ENCODE results near the gene BCL2A1. TPM values are rescaled to one million over a fixed set of nuclear protein-coding genes. Genes with fewer than 3 reads are reported as not detected.
"Not testable (repeated sequence)": the region's sequence is repeated elsewhere in the genome, so short reads cannot be mapped to it uniquely, and the experiment has no call there.

The BCL2A1 gene
- total RNA-seq, 2 donors from 2014 or later = 16.5 TPM; not detected in 1

DNA sequence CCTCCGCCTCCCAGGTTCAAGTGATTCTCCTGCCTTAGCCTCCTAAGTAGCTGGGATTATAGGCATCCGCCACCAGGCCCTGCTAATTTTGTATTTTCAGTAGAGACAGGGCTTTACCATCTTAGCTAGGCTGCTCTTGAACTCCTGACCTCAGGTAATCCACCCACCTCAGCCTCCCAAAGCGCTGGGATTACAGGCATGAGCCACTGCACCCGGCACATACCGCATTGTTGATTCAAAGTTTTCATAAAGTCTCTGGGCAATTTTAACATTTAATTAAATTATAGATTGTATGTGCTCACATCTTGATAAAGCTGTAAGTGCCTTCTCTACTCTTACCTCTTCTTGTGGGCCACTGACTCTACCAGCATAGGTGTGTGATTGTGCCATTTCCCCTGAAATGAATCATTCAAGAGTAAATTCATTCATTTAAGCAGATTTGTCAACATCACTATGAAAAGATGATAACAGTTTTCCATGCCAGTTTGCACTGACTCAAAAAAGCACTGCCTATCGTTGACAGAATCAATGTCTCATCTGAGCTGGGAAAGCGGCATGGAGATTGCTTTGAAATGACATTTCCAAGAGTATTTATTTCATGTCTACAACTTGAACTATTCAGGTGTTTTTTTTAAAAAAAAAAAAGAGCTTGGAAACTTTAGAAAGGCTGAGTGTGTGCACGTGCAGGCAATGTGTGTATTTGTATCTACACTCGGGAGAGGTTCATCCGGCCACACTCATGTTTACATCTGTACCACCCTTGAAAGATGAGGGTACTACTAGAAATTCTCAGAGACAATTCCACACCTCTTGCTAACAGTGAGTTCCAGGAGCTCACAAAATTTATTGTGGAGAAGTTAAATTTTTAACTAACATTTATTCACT is 3.5 kb downstream of the BCL2A1 start:
- 76 to 82% methylated on average over 10 of the region's 10 CpGs for WGBS, 2 donors
- intact Hi-C loops (cut with DNase I) = no loop called here
- H3K4me3 ChIP-seq = no peak overlapping the region

DNA sequence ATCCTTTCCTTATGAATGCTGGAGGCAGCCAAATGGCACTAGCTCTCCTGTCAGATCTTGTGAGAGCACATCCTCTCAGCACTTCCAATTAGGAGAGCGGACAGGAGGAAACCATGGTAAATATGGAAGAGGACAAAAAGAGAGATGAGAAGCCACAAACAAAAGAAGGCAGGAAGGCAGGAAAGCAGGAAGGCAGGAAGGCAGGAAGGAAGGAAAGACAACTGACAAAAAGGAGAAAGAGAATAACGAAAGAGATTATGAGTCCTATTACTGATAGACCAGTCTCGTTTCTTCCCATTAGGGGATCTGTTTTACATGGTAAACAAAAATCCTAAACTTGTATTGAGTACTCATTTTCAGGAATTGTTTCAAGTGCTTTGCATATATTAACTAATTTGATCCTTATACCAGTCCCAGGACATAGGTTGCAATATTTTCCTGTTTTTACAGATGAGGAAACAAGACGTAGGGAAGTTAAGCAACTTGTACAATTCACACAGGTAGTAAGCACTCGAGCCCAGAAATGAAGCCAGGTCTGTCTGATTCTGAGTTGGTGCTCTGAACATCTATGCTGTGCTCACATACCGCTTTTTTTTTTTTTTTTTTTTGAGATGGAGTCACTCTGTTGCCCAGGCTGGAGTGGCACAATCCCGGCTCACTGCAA is 4.2 kb downstream of the BCL2A1 start:
- DNase-seq (no peak), ATAC-seq (no peak)
- 69% methylated on average over 7 of the region's 7 CpGs for WGBS, 2 donors
- Histone ChIP-seq H3K4me3 (no peak overlapping the region), H3K27ac (no peak overlapping the region), H3K36me3 (replicated peaks in 1 of 2; ENCODE audit: insufficient read depth in 1 of 2, low read depth in 2 of 2) (no peaks in the 10 kb centered on the region), H3K27me3 (no peaks in the 10 kb centered on the region), H3K4me1 (no peaks in the 10 kb centered on the region), H3K9me3 (no peaks in the 10 kb centered on the region)
- intact Hi-C loops (cut with DNase I) = no loop called here
- TF ChIP-seq, protein P1, sequence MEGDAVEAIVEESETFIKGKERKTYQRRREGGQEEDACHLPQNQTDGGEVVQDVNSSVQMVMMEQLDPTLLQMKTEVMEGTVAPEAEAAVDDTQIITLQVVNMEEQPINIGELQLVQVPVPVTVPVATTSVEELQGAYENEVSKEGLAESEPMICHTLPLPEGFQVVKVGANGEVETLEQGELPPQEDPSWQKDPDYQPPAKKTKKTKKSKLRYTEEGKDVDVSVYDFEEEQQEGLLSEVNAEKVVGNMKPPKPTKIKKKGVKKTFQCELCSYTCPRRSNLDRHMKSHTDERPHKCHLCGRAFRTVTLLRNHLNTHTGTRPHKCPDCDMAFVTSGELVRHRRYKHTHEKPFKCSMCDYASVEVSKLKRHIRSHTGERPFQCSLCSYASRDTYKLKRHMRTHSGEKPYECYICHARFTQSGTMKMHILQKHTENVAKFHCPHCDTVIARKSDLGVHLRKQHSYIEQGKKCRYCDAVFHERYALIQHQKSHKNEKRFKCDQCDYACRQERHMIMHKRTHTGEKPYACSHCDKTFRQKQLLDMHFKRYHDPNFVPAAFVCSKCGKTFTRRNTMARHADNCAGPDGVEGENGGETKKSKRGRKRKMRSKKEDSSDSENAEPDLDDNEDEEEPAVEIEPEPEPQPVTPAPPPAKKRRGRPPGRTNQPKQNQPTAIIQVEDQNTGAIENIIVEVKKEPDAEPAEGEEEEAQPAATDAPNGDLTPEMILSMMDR (IDR thresholded peaks at IDR 0.05) = no peak
- TF ChIP-seq POLR2A (IDR thresholded peaks at IDR 0.05) = no peak

More for the DNA sequence above, 3.5 kb downstream of the BCL2A1 start:
- ATAC-seq (no peak), DNase-seq (no peak)
- H3K27me3 ChIP-seq = no peaks in the 10 kb centered on the region
- TF ChIP-seq, protein P1 (IDR thresholded peaks at IDR 0.05) = no peak
- TF ChIP-seq POLR2A (IDR thresholded peaks at IDR 0.05) = no peak
- no peaks in the 10 kb centered on the region for H3K4me1 ChIP-seq
- no peaks in the 10 kb centered on the region for H3K9me3 ChIP-seq
- H3K36me3 ChIP-seq (replicated peaks in 1 of 2; ENCODE audit: insufficient read depth in 1 of 2, low read depth in 2 of 2) = no peaks in the 10 kb centered on the region
- no peak overlapping the region for H3K27ac ChIP-seq

DNA sequence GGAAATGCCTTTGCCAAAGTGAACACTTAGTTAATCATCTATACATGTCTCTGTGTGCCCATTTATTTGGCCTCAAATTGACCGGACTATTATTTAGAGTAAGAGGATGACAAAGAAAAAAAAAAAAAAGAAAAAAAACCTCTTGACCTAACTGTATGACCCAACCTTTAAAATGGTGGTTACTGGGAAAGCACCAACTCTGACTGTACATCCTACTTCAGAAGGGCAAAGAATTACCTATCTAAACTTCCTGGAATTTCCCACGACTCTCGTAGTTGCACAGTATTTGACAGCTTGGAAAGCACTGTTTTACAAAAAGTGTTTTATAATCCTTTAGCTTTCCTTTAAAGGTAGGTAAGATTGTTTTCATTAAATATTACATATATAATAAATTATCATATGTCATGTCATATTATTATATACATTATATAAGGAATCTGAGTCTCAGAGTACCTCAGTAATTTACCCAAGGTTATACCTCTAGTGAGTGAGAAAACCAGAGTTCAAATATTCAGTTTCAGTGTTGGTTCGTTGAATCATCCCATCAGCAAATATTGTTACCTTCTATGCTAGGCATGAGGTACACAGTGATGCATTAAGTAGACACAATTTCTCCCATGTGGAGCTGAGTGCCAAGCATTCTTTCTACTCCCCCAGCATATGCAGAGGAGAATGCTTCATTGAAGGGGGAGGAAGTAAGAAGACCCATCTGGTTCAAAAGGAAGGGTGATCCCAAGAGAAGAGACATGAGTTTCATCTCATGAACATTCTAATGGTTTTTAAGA is 5.0 kb downstream of the BCL2A1 start:
- 53 to 54% methylated on average over 4 of the region's 4 CpGs for WGBS, 2 donors

DNA sequence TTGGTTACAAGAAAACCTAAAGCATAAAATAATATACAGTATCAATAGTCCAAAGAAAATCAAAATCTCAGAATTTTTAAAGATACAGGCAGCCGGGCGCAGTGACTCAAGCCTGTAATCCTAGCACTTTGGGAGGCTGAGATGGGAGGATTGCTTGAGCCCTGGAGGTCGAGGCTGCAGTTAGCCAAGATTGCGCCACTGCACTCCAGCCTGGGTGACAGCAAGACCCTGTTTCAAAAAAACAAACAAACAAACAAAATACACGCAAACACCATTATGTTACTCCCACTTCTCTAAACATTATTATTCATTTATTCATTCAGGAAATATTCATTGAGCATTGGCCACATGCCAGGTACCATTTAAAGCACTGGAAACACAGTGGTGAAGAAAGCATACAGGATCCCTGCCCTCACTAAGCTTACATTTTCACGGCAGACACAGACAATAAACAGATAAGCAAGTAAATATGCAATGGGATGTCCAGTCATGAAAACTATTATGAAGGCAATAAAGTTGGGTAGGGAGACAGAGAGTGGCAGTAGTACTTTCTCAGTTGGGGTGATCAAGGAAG is 6.7 kb downstream of the BCL2A1 start:
- no peak for TF ChIP-seq POLR2A (IDR thresholded peaks at IDR 0.05)
- TF ChIP-seq, protein P1 (IDR thresholded peaks at IDR 0.05) = no peak
- 87 to 90% methylated on average over 6 of the region's 6 CpGs for WGBS, 2 donors
- H3K9me3 ChIP-seq = no peaks in the 10 kb centered on the region
- no peaks in the 10 kb centered on the region for H3K36me3 ChIP-seq (replicated peaks in 1 of 2; ENCODE audit: insufficient read depth in 1 of 2, low read depth in 2 of 2)
- no peak overlapping the region for H3K27ac ChIP-seq
- DNase-seq (no peak), ATAC-seq (no peak)
- no peaks in the 10 kb centered on the region for H3K4me1 ChIP-seq
- intact Hi-C loops (cut with DNase I) = no loop called here
- H3K4me3 ChIP-seq = no peak overlapping the region
- H3K27me3 ChIP-seq = no peaks in the 10 kb centered on the region

More for the DNA sequence above, 5.0 kb downstream of the BCL2A1 start:
- no peak overlapping the region for H3K4me3 ChIP-seq
- no peaks in the 10 kb centered on the region for H3K36me3 ChIP-seq (replicated peaks in 1 of 2; ENCODE audit: insufficient read depth in 1 of 2, low read depth in 2 of 2)
- intact Hi-C loops (cut with DNase I) = no loop called here
- ATAC-seq (no peak), DNase-seq (no peak)
- TF ChIP-seq, protein P1 (IDR thresholded peaks at IDR 0.05) = no peak
- TF ChIP-seq POLR2A (IDR thresholded peaks at IDR 0.05) = no peak
- H3K27me3 ChIP-seq = no peaks in the 10 kb centered on the region
- H3K27ac ChIP-seq = no peak overlapping the region
- no peaks in the 10 kb centered on the region for H3K9me3 ChIP-seq
- no peaks in the 10 kb centered on the region for H3K4me1 ChIP-seq

DNA sequence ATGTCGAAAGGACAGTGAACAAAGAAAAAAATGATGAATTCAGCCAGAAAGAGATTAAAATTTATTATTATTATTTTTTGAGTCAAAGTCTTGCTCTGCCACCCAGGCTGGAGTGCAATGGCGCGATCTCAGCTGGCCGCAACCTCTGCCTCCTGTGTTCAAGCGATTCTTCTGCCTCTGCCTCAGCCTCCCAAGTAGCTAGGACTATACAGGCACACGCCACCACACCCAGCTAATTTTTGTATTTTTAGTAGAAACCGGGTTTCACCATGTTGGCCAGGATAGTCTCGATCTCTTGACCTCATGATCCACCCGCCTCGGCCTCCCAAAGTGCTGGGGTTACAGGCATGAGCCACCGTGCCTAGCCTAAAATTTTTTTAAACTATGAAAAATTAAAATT is 8.1 kb downstream of the BCL2A1 start:
- H3K27me3 ChIP-seq; ATAC-seq; DNase-seq; H3K9me3 ChIP-seq; H3K4me1 ChIP-seq; H3K4me3 ChIP-seq; intact Hi-C loops (cut with DNase I); H3K27ac ChIP-seq; H3K36me3 ChIP-seq (replicated peaks in 1 of 2; ENCODE audit: insufficient read depth in 1 of 2, low read depth in 2 of 2): not testable (repeated sequence)
- WGBS, 2 donors = 91 to 96% methylated on average over 11 of the region's 11 CpGs
